Fibroblast of the aortic adventitia (primary cell): Measurements from ENCODE around the gene CC2D2B. TPM values are rescaled to one million over a fixed set of nuclear protein-coding genes. Genes with fewer than 3 reads are reported as not detected.
A peak's percentile ranks its signal among the peaks of the same experiment; 100 is the strongest.

Experiments used
- DNase-seq: peaks from one replicate; pipeline ENCODE4 v3.0.0-alpha.2; 2010; ENCODE audit warnings: low read depth
- H3K4me3 ChIP-seq: 2 replicates; pipeline ENCODE4 v1.5.1; 2011; ENCODE audit warnings: low read depth, mild to moderate bottlenecking, control low read depth, low read length, moderate library complexity
- CTCF ChIP-seq: IDR thresholded peaks from 2 replicates; pipeline ENCODE4 v1.5.1; 2011; ENCODE audit warnings: mild to moderate bottlenecking, low read length, control low read depth, inconsistent platforms; ENCODE audit not compliant: insufficient read depth
- total RNA-seq: library from RNA; depleted of rRNA; stranded (reverse); fragments of >200 nt; gene quantifications from 2 replicates; pipeline ENCODE4 v1.2.3, GENCODE V29; 2012; ENCODE audit warnings: low replicate concordance

CC2D2B gene
- total RNA-seq: 0.09 TPM in 1 of 2 replicates, not detected in the other

DNA sequence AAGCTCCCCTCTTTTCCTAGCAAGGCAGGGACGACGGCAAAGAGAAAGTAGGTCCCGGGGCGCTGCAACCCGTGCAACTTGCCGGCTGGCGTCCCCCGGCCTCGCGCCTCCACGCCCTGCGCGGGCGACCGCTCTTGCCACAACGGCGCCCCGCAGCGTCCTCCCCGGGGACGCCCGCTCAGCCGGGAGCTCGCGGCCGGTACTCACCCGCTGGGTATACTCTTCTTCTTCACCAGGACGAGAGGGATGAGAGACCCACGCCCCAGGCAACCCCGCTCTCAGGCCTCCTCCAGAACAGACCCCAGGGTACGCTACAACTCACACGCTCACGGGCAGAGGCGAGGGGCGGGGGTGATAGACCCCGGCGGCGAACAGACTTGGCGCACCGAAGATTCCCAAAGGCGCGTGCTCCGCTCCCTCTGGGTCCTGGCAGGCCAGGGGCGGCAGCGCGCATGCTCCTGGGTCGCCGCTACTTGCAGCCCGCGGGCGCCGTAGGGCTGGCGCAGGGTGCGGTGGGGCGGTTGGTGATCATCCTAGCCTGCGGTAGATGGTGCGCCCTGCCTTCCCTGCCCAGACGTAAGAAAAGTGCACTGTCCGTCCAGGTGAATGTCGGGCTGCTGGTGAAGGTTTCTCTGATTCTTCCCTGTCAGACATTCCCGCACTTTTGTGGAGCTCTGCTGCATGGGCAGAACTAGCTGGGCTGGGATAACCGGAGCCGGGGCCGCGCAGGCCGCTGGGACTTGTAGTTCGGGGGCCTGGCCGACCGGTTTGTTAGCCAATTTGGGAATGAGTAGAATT is at the start of gene CC2D2B:
Gene CC2D2B (plus strand): TSS at position 520 of the 798 bp plus-strand sequence. CDS start 3,349 bp downstream, outside the sequence.
- peak; percentile 79 for DNase-seq
- peak within 1 kb of the TSS; percentile 84 for H3K4me3 ChIP-seq
- no peak for TF ChIP-seq CTCF

DNA sequence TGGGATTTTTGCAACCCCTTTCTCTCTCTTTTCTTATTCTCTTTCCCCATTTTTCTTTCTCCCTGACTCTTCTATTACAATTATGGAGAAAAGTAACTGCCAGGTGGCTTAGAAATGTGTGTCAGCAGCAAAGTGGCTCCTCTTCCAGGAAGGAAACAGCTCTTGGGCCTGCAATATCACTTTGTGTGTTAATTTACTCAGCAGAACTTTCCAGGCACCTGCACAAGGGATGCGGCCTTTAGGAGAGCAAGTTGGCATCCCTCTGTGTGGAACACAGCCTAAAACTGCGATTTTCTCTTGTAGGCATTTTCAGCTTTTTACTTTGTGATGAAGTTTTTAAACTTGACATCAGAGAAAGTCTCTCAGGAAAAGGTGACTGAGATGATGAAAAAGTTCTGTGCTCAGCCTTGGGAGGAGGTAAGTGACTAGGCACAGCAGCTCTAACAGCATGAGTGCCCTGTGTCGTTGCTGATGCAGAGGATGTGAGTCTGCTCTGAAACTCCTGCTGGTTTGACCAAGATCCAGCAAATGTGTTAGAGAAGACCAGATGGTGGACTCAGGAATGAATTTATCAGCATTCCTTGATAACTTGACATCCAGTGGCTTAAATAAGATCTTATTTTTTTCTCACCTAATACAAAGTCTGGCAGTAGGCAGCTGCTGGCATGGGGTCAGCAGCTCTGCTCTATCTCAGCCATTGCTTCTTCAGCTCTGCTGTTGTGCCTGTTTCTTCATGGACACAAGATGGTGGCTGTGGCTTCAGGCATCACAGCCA is 47.4 kb upstream of the CC2D2B start:
- peak; percentile 59 for DNase-seq
- no peak for TF ChIP-seq CTCF
- H3K4me3 ChIP-seq: no peak overlapping the region

DNA sequence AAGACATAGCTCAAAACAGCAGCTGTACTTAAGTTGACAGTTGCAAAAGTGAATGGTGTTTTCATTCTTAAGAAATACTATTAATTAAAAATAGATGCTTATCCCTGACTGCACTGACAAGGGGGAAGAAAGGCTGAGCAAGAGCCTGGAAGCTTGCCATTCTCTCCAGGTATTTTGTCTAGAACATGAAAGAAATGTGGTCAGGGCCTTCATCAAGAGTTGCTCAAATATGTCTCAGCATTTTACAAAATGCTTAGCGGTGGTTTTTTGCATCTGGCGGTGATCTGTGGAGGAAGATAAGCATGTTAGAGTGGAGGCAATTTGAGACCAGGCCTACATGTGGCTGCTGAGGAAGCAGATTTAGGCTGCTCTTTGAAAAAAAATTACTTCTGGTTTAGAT is 46.4 kb upstream of the CC2D2B start:
- no peak for DNase-seq
- TF ChIP-seq CTCF: no peak
- H3K4me3 ChIP-seq: no peak overlapping the region

DNA sequence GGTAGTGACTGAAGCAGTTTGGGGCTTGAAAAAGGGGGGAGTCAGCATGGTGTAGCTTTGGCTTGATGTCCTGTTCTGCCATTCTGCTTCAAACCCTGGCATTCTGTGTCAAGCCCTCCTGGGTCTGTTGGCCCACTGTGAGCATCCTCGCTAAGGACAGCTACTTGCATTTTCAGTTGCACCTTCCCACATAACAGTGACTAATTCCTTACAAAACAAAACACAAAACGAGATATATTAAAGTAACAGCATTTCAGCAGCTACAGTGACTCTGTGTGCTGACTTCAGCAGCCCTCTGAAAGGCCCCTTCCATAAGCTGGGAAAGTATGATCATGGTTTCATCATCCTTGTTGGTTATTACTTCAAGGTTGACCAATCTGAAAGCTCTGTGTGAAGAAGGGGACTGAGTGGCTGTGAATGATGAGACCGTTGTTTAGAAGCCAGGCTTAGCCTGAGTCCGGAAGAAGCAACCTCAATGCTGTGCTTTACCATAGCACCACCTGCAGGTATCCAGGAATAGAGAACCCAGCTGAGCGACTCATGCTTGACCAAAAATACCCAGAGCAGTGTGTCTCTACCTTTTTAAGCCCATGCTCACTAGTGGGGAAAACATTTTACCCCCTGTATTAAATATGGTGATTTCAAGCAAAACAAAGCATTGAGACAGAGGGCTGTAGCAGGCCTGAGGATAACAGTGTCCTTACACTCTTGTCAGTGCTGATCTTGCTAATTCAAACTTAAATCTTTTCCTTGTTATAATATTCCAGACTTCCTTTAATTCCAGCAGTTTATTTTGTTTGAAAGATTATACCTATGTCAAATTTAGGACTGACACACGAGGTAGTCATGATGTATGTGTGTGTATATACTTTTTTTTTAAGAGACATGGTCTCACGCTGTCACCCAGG is 42.6 kb upstream of the CC2D2B start:
- TF ChIP-seq CTCF: peak; percentile 83
- no peak overlapping the region for H3K4me3 ChIP-seq
- DNase-seq: peak; percentile 86

GRCh38 chr10:95865814-95866466 is 41.8 kb upstream of the CC2D2B start:
- TF ChIP-seq CTCF: no peak
- DNase-seq: no peak
- no peak overlapping the region for H3K4me3 ChIP-seq

DNA sequence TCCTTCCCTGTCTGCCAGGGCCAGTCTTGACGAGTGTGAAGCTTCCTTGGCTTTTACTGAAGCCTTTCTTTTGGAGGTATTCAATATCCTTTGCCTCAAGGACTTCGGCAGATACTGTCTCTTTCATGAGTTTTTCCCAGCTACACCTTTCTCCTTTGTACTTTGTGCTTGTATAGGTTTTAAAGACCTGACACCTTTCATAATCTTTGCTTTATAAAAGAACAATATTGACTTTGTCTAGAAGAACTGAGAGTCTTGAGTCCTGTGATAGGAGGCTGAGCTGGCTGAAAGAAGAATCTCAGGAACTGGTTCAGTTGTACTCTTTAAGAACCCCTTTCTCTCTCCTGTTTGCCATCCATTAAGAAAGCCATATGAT is 41.3 kb upstream of the CC2D2B start:
- TF ChIP-seq CTCF: no peak
- DNase-seq: no peak
- H3K4me3 ChIP-seq: no peak overlapping the region
